ENCODE measurements around the gene SLC38A3. TPM values are rescaled to one million over a fixed set of nuclear protein-coding genes. Genes with fewer than 3 reads are reported as not detected.

SLC38A3 gene
- total RNA-seq, 4 donors from 2014 or later = 0.62 TPM; not detected in 3

- intact Hi-C loops (cut with DNase I; ENCODE audit: low total_unique reads) = loop anchor here (2.0 kb wide), 1 partner anchor 69 kb away; no protein-coding TSS in a partner anchor
- DNase-seq (ENCODE audit: low spot score in 2 of 2) = no peak
- TF ChIP-seq, protein P1, sequence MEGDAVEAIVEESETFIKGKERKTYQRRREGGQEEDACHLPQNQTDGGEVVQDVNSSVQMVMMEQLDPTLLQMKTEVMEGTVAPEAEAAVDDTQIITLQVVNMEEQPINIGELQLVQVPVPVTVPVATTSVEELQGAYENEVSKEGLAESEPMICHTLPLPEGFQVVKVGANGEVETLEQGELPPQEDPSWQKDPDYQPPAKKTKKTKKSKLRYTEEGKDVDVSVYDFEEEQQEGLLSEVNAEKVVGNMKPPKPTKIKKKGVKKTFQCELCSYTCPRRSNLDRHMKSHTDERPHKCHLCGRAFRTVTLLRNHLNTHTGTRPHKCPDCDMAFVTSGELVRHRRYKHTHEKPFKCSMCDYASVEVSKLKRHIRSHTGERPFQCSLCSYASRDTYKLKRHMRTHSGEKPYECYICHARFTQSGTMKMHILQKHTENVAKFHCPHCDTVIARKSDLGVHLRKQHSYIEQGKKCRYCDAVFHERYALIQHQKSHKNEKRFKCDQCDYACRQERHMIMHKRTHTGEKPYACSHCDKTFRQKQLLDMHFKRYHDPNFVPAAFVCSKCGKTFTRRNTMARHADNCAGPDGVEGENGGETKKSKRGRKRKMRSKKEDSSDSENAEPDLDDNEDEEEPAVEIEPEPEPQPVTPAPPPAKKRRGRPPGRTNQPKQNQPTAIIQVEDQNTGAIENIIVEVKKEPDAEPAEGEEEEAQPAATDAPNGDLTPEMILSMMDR (IDR thresholded peaks at IDR 0.05) = no peak
- no peak for TF ChIP-seq POLR2A (IDR thresholded peaks at IDR 0.05)
- WGBS, 2 donors = 53 to 57% methylated on average over 7 of the region's 7 CpGs
- H3K4me3 ChIP-seq (ENCODE audit: low read depth, poor library complexity, severe bottlenecking) = no peak overlapping the region
These were observed 15.1 kb upstream of the SLC38A3 start for GRCh38 chr3:50189989-50190388.

GRCh38 chr3:50190936-50191660 lies 14.0 kb upstream of the SLC38A3 start, which contains the start of gene GNAT1:
Gene GNAT1, plus strand, starts transcription at chr3:50191610. Its CDS starts 116 bp downstream, at chr3:50191726.
- TF ChIP-seq, protein P1 (IDR thresholded peaks at IDR 0.05) = no peak
- no peak for TF ChIP-seq POLR2A (IDR thresholded peaks at IDR 0.05)
- intact Hi-C loops (cut with DNase I; ENCODE audit: low total_unique reads) = no loop called here
- WGBS, 2 donors = 68 to 69% methylated on average over 8 of the region's 8 CpGs
- no peak for DNase-seq (ENCODE audit: low spot score in 2 of 2)
- no peak within 1 kb of the TSS for H3K4me3 ChIP-seq (ENCODE audit: low read depth, poor library complexity, severe bottlenecking)

DNA sequence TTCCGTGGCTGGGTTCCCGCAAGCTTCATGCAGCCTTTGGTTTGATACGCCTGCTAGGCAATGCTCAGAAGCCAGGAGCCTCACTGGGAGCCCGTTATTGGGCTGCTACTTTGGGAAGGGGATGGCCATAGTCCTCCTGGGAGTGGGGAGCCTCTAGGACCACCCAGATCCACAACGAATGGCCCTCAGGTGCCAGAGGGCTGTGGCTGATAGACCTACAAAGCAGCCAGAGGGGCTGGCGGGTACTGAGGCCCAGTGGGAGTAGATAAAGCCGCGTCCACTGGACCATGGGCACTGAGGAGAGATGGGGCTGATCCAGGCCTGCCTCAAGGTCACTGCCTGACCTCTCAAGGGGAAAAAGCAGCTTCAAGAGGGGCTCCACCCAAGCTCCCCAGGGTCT lies 12.9 kb upstream of the SLC38A3 start:
- DNase-seq (ENCODE audit: low spot score in 2 of 2) = no peak
- TF ChIP-seq POLR2A (IDR thresholded peaks at IDR 0.05) = no peak
- TF ChIP-seq, protein P1 (IDR thresholded peaks at IDR 0.05) = no peak
- WGBS, 2 donors = 72 to 76% methylated on average over 8 of the region's 8 CpGs
- no peak overlapping the region for H3K4me3 ChIP-seq (ENCODE audit: low read depth, poor library complexity, severe bottlenecking)
- intact Hi-C loops (cut with DNase I; ENCODE audit: low total_unique reads) = no loop called here

- H3K4me3 ChIP-seq (ENCODE audit: low read depth, poor library complexity, severe bottlenecking) = no peak overlapping the region
- intact Hi-C loops (cut with DNase I; ENCODE audit: low total_unique reads) = loop anchor here (1.0 kb wide), 1 partner anchor 33 kb away; no protein-coding TSS in a partner anchor
- DNase-seq (ENCODE audit: low spot score in 2 of 2) = peak; percentile 62 to 96
- WGBS, 2 donors = 1 to 3% methylated on average over 13 to 18 of the region's 21 CpGs
- no peak for TF ChIP-seq POLR2A (IDR thresholded peaks at IDR 0.05)
- TF ChIP-seq, protein P1 (IDR thresholded peaks at IDR 0.05) = peak in 1 of 3 donors; percentile 62
These were observed 12.4 kb upstream of the SLC38A3 start for GRCh38 chr3:50192689-50193141.

DNA sequence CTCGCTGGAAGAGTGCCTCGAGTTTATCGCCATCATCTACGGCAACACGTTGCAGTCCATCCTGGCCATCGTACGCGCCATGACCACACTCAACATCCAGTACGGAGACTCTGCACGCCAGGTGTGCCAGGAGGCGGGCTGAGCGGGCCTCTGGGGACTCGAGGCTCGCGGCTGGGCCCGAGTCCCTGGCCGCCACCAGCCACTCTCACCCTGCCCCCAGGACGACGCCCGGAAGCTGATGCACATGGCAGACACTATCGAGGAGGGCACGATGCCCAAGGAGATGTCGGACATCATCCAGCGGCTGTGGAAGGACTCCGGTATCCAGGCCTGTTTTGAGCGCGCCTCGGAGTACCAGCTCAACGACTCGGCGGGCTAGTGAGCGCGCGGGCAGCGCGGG lies 11.8 kb upstream of the SLC38A3 start:
- H3K4me3 ChIP-seq (ENCODE audit: low read depth, poor library complexity, severe bottlenecking) = no peak overlapping the region
- intact Hi-C loops (cut with DNase I; ENCODE audit: low total_unique reads) = loop anchor here (1.0 kb wide), 1 partner anchor 32 kb away; no protein-coding TSS in a partner anchor
- no peak for DNase-seq (ENCODE audit: low spot score in 2 of 2)
- WGBS, 2 donors = 39 to 41% methylated on average over 15 to 36 of the region's 36 CpGs
- TF ChIP-seq POLR2A (IDR thresholded peaks at IDR 0.05) = no peak
- TF ChIP-seq, protein P1 (IDR thresholded peaks at IDR 0.05) = no peak
